ENCODE measurements around the gene PAQR4. TPM values are rescaled to one million over a fixed set of nuclear protein-coding genes. Genes with fewer than 3 reads are reported as not detected.
"Not testable (repeated sequence)": the region's sequence is repeated elsewhere in the genome, so short reads cannot be mapped to it uniquely, and the experiment has no call there.

The PAQR4 gene
- total and polyA plus RNA-seq, 2 donors (not counting 1 experiment from before 2014, with no cell fraction given): 1.5 to 3.0 TPM

- no peak overlapping the region for H3K4me2 ChIP-seq (ENCODE audit: extremely low read depth, insufficient read depth, low read length)
- TF ChIP-seq CTCF (conservative IDR thresholded peaks at IDR 0.05 in 1 of 2, IDR thresholded peaks at IDR 0.05 in 1 of 2; ENCODE audit: low read depth in 1 of 2, low read length in 2 of 2) (no peak), EZH2 (IDR thresholded peaks at IDR 0.05; ENCODE audit: low read length, missing control alignments) (no peak)
- DNase-seq (ENCODE audit: low read depth in 2 of 2): no peak
- no peak overlapping the region for H3K9ac ChIP-seq (ENCODE audit: insufficient read depth, low read length)
- H3K27me3 ChIP-seq (ENCODE audit: control insufficient read depth, insufficient read depth, low read length): no peaks in the 10 kb centered on the region
- no peaks in the 10 kb centered on the region for H3K9me3 ChIP-seq (ENCODE audit: control insufficient read depth, insufficient read depth, low read depth, low read length)
- H3K4me3 ChIP-seq (replicated peaks in 1 of 4; ENCODE audit: control extremely low read depth in 1 of 4, insufficient read depth in 1 of 4, low read depth in 3 of 4, low read length in 4 of 4): no peak overlapping the region
- H3K4me1 ChIP-seq (ENCODE audit: control insufficient read depth, extremely low read depth, insufficient read depth, low read length): peaks cover 3% of the 10 kb centered on the region
- H3K79me2 ChIP-seq (ENCODE audit: control insufficient read depth, insufficient read depth, low read length): no peaks in the 10 kb centered on the region
- H3K36me3 ChIP-seq (ENCODE audit: control insufficient read depth, insufficient read depth, low read length): peaks cover 10% of the 10 kb centered on the region
- H3K27ac ChIP-seq (ENCODE audit: insufficient read depth, low read length): no peak overlapping the region
- H4K20me1 ChIP-seq (ENCODE audit: control insufficient read depth, extremely low read depth, insufficient read depth, low read length): no peaks in the 10 kb centered on the region
- no peak overlapping the region for H2AFZ ChIP-seq (ENCODE audit: low read length)
Measured at GRCh38 chr16:2928796-2929195, 40.4 kb upstream of the PAQR4 start.

GRCh38 chr16:2929693-2930092, 39.5 kb upstream of the PAQR4 start:
- H3K9ac ChIP-seq (ENCODE audit: insufficient read depth, low read length): no peak overlapping the region
- no peak for DNase-seq (ENCODE audit: low read depth in 2 of 2)
- no peaks in the 10 kb centered on the region for H3K79me2 ChIP-seq (ENCODE audit: control insufficient read depth, insufficient read depth, low read length)

GRCh38 chr16:2930236-2930635, 38.9 kb upstream of the PAQR4 start:
- Histone ChIP-seq H2AFZ (ENCODE audit: low read length) (no peak overlapping the region), H3K4me3 (replicated peaks in 1 of 4; ENCODE audit: control extremely low read depth in 1 of 4, insufficient read depth in 1 of 4, low read depth in 3 of 4, low read length in 4 of 4) (no peak overlapping the region), H3K4me2 (ENCODE audit: extremely low read depth, insufficient read depth, low read length) (no peak overlapping the region), H3K79me2 (ENCODE audit: control insufficient read depth, insufficient read depth, low read length) (no peaks in the 10 kb centered on the region), H4K20me1 (ENCODE audit: control insufficient read depth, extremely low read depth, insufficient read depth, low read length) (no peaks in the 10 kb centered on the region), H3K4me1 (ENCODE audit: control insufficient read depth, extremely low read depth, insufficient read depth, low read length) (peaks cover 3% of the 10 kb centered on the region), H3K36me3 (ENCODE audit: control insufficient read depth, insufficient read depth, low read length) (peaks cover 15% of the 10 kb centered on the region), H3K9me3 (ENCODE audit: control insufficient read depth, insufficient read depth, low read depth, low read length) (no peaks in the 10 kb centered on the region), H3K27ac (ENCODE audit: insufficient read depth, low read length) (no peak overlapping the region), H3K9ac (ENCODE audit: insufficient read depth, low read length) (no peak overlapping the region), H3K27me3 (ENCODE audit: control insufficient read depth, insufficient read depth, low read length) (no peaks in the 10 kb centered on the region)
- TF ChIP-seq CTCF (conservative IDR thresholded peaks at IDR 0.05 in 1 of 2, IDR thresholded peaks at IDR 0.05 in 1 of 2; ENCODE audit: low read depth in 1 of 2, low read length in 2 of 2) (no peak), EZH2 (IDR thresholded peaks at IDR 0.05; ENCODE audit: low read length, missing control alignments) (no peak)
- DNase-seq (ENCODE audit: low read depth in 2 of 2): no peak

More at GRCh38 chr16:2929693-2930092, 39.5 kb upstream of the PAQR4 start:
- Histone ChIP-seq H3K4me1 (ENCODE audit: control insufficient read depth, extremely low read depth, insufficient read depth, low read length) (peaks cover 3% of the 10 kb centered on the region), H3K36me3 (ENCODE audit: control insufficient read depth, insufficient read depth, low read length) (peaks cover 14% of the 10 kb centered on the region), H3K27ac (ENCODE audit: insufficient read depth, low read length) (no peak overlapping the region), H3K4me2 (ENCODE audit: extremely low read depth, insufficient read depth, low read length) (no peak overlapping the region), H3K9me3 (ENCODE audit: control insufficient read depth, insufficient read depth, low read depth, low read length) (no peaks in the 10 kb centered on the region), H2AFZ (ENCODE audit: low read length) (no peak overlapping the region), H4K20me1 (ENCODE audit: control insufficient read depth, extremely low read depth, insufficient read depth, low read length) (no peaks in the 10 kb centered on the region), H3K4me3 (replicated peaks in 1 of 4; ENCODE audit: control extremely low read depth in 1 of 4, insufficient read depth in 1 of 4, low read depth in 3 of 4, low read length in 4 of 4) (no peak overlapping the region), H3K27me3 (ENCODE audit: control insufficient read depth, insufficient read depth, low read length) (no peaks in the 10 kb centered on the region)
- TF ChIP-seq EZH2 (IDR thresholded peaks at IDR 0.05; ENCODE audit: low read length, missing control alignments): no peak
- no peak for TF ChIP-seq CTCF (conservative IDR thresholded peaks at IDR 0.05 in 1 of 2, IDR thresholded peaks at IDR 0.05 in 1 of 2; ENCODE audit: low read depth in 1 of 2, low read length in 2 of 2)

- H3K9me3 ChIP-seq (ENCODE audit: control insufficient read depth, insufficient read depth, low read depth, low read length); H3K27me3 ChIP-seq (ENCODE audit: control insufficient read depth, insufficient read depth, low read length); H3K4me1 ChIP-seq (ENCODE audit: control insufficient read depth, extremely low read depth, insufficient read depth, low read length); H3K9ac ChIP-seq (ENCODE audit: insufficient read depth, low read length); H3K79me2 ChIP-seq (ENCODE audit: control insufficient read depth, insufficient read depth, low read length); H3K4me2 ChIP-seq (ENCODE audit: extremely low read depth, insufficient read depth, low read length); DNase-seq (ENCODE audit: low read depth in 2 of 2); H2AFZ ChIP-seq (ENCODE audit: low read length); H4K20me1 ChIP-seq (ENCODE audit: control insufficient read depth, extremely low read depth, insufficient read depth, low read length); H3K4me3 ChIP-seq (replicated peaks in 1 of 4; ENCODE audit: control extremely low read depth in 1 of 4, insufficient read depth in 1 of 4, low read depth in 3 of 4, low read length in 4 of 4); H3K27ac ChIP-seq (ENCODE audit: insufficient read depth, low read length): not testable (repeated sequence)
- peaks cover 18% of the 10 kb centered on the region for H3K36me3 ChIP-seq (ENCODE audit: control insufficient read depth, insufficient read depth, low read length)
Measured at GRCh38 chr16:2931231-2931914, 37.8 kb upstream of the PAQR4 start.
